WTC11 (cell line): ENCODE measurements around the gene CA7. TPM values are rescaled to one million over a fixed set of nuclear protein-coding genes. Genes with fewer than 3 reads are reported as not detected.

ENCODE experiments used
- ATAC-seq: fragments of 200-7000 bp; cut with Tn5 transposase; 2 replicates; pipeline ENCODE4 v1.10.0; 2021; ENCODE audit warnings: mild to moderate bottlenecking, moderate library complexity
- CTCF ChIA-PET: fragments of 300-600 bp; sonication (Branson Sonifier 250); formaldehyde crosslinking; loops from one replicate; lab custom pipeline; 2021; ENCODE audit warnings: antibody characterized with exemption; lab: Charles Lee
- POLR2A ChIA-PET: fragments of 350-600 bp; sonication (Branson Sonifier 250); formaldehyde crosslinking; loops from one replicate; lab custom pipeline; 2021; ENCODE audit warnings: antibody characterized with exemption; lab: Charles Lee
- DNase-seq: peaks from one replicate; pipeline ENCODE4 v3.0.0; 2021; ENCODE audit warnings: low spot score
- H3K27ac Mint-ChIP-seq: 2 replicates; pipeline ENCODE4 v1.8.0; 2021; ENCODE audit warnings: mixed read lengths
- H3K27me3 Mint-ChIP-seq: 2 replicates; pipeline ENCODE4 v1.8.0; 2021; ENCODE audit warnings: low read depth, mild to moderate bottlenecking, moderate library complexity, mixed read lengths
- H3K36me3 Mint-ChIP-seq: 2 replicates; pipeline ENCODE4 v1.8.0; 2021; ENCODE audit warnings: mixed read lengths
- H3K4me1 Mint-ChIP-seq: 2 replicates; pipeline ENCODE4 v1.8.0; 2022; ENCODE audit warnings: mixed read lengths
- H3K4me3 Mint-ChIP-seq: 2 replicates; pipeline ENCODE4 v1.8.0; 2021; ENCODE audit warnings: mild to moderate bottlenecking, moderate library complexity, mixed read lengths
- H3K9me3 Mint-ChIP-seq: 2 replicates; pipeline ENCODE4 v1.8.0; 2021; ENCODE audit warnings: mixed read lengths
- ATF1 ChIP-seq: sonication (generic); formaldehyde crosslinking; IDR thresholded peaks from 2 replicates; pipeline ENCODE4 v1.8.1; 2023; ENCODE audit warnings: mild to moderate bottlenecking, moderate library complexity, missing genetic modification reagents
- FOXK1 ChIP-seq: sonication (generic); formaldehyde crosslinking; IDR thresholded peaks from 2 replicates; pipeline ENCODE4 v1.8.0; 2022; ENCODE audit warnings: mild to moderate bottlenecking, moderate library complexity, missing genetic modification reagents
- GABPB1 ChIP-seq: sonication (generic); formaldehyde crosslinking; IDR thresholded peaks from 2 replicates; pipeline ENCODE4 v1.8.1; 2023; ENCODE audit warnings: mild to moderate bottlenecking, missing genetic modification reagents
- HMGA2 ChIP-seq: fragments of 250-450 bp; sonication (Bioruptor Pico); IDR thresholded peaks from 2 replicates; pipeline ENCODE4 v1.4.0; 2021; ENCODE audit warnings: mild to moderate bottlenecking, moderate library complexity
- MXD4 ChIP-seq: fragments of 250-450 bp; sonication (Bioruptor Pico); IDR thresholded peaks from 2 replicates; pipeline ENCODE4 v1.8.0; 2021; ENCODE audit warnings: mild to moderate bottlenecking, moderate library complexity, borderline replicate concordance
- NFYB ChIP-seq: sonication (generic); formaldehyde crosslinking; conservative IDR thresholded peaks from 2 replicates; pipeline ENCODE4 v1.8.0; 2022; ENCODE audit warnings: low read depth, missing genetic modification reagents
- OVOL2 ChIP-seq: fragments of 250-450 bp; sonication (Bioruptor Pico); IDR thresholded peaks from 2 replicates; pipeline ENCODE4 v1.9.0; 2021; ENCODE audit warnings: mild to moderate bottlenecking, borderline replicate concordance
- RELA ChIP-seq: sonication (generic); formaldehyde crosslinking; IDR thresholded peaks from 2 replicates; pipeline ENCODE4 v1.8.1; 2022; ENCODE audit warnings: missing genetic modification reagents, mild to moderate bottlenecking, borderline replicate concordance
- RORB ChIP-seq: fragments of 250-450 bp; sonication (Bioruptor Pico); IDR thresholded peaks from 2 replicates; pipeline ENCODE4 v1.9.0; 2021; ENCODE audit warnings: mild to moderate bottlenecking
- SP1 ChIP-seq: sonication (generic); formaldehyde crosslinking; conservative IDR thresholded peaks from 2 replicates; pipeline ENCODE4 v1.8.1; 2022; ENCODE audit warnings: missing genetic modification reagents
- TCF7 ChIP-seq: sonication (generic); formaldehyde crosslinking; IDR thresholded peaks from 2 replicates; pipeline ENCODE4 v1.8.0; 2022; ENCODE audit warnings: mild to moderate bottlenecking, low read depth, missing genetic modification reagents, moderate library complexity
- ZNF121 ChIP-seq: sonication (generic); formaldehyde crosslinking; IDR thresholded peaks from 2 replicates; pipeline ENCODE4 v1.8.0; 2023; ENCODE audit warnings: missing genetic modification reagents
- ZNF138 ChIP-seq: sonication (generic); formaldehyde crosslinking; conservative IDR thresholded peaks from 2 replicates; pipeline ENCODE4 v1.8.1; 2022; ENCODE audit warnings: mild to moderate bottlenecking, moderate library complexity, missing genetic modification reagents
- ZNF317 ChIP-seq: sonication (generic); formaldehyde crosslinking; IDR thresholded peaks from 2 replicates; pipeline ENCODE4 v1.8.1; 2023; ENCODE audit warnings: low read depth, mild to moderate bottlenecking, moderate library complexity, missing genetic modification reagents, borderline replicate concordance
- ZNF396 ChIP-seq: fragments of 250-450 bp; sonication (Bioruptor Pico); IDR thresholded peaks from 2 replicates; pipeline ENCODE4 v1.8.0; 2021; ENCODE audit warnings: mild to moderate bottlenecking, moderate library complexity, borderline replicate concordance
- ZNF671 ChIP-seq: fragments of 250-450 bp; sonication (Bioruptor Pico); IDR thresholded peaks from 2 replicates; pipeline ENCODE4 v1.8.0; 2021; ENCODE audit warnings: mild to moderate bottlenecking
- total RNA-seq: library from RNA; stranded (reverse); gene quantifications from 3 replicates; pipeline ENCODE4 v1.2.3, GENCODE V29; 2021
- TF ChIP-seq, protein P1 (sequence below): sonication (generic); formaldehyde crosslinking; conservative IDR thresholded peaks from 2 replicates; pipeline ENCODE4 v1.8.1; 2023; ENCODE audit warnings: mild to moderate bottlenecking, low read depth, missing genetic modification reagents, moderate library complexity
- TF ChIP-seq, protein P2 (sequence below): fragments of 250-450 bp; sonication (Bioruptor Pico); IDR thresholded peaks from 2 replicates; pipeline ENCODE4 v1.9.0; 2021; ENCODE audit warnings: moderate library complexity, mild to moderate bottlenecking, inconsistent platforms, borderline replicate concordance
- TF ChIP-seq, protein P3 (sequence below): sonication (generic); formaldehyde crosslinking; IDR thresholded peaks from 2 replicates; pipeline ENCODE4 v1.8.0; 2022; ENCODE audit warnings: missing genetic modification reagents
- TF ChIP-seq, protein P4 (sequence below): fragments of 200-600 bp; IDR thresholded peaks from 2 replicates; pipeline ENCODE4 v1.8.0; 2022; ENCODE audit warnings: antibody characterized with exemption
- TF ChIP-seq, protein P5 (sequence below): sonication (generic); formaldehyde crosslinking; IDR thresholded peaks from 2 replicates; pipeline ENCODE4 v1.8.0; 2022; ENCODE audit warnings: mild to moderate bottlenecking, missing genetic modification reagents
- TF ChIP-seq, protein P6 (sequence below): sonication (generic); formaldehyde crosslinking; IDR thresholded peaks from 2 replicates; pipeline ENCODE4 v1.8.1; 2023; ENCODE audit warnings: mild to moderate bottlenecking, missing genetic modification reagents

The CA7 gene
- total RNA-seq, 1 experiment from 2014 or later, result 1.6 TPM

DNA sequence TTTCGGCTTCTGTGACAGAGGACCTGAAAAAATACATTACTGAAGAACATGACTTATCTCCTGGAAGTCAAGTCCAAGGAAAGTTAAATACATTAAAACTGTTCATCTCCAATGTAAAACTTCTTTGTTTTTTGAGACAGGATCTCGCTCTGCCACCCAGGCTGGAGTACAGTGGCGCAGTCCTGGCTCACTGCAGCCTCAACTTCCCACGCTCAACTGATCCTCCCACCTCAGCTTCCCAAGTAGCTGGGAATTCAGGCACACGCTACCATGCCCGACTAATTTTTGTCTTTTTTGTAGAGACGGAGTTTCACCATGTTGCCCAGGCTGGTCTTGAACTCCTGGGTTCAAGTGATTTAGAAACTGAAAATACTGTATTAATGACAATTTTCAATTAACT is 33.2 kb upstream of the CA7 start (continued):
- TF ChIP-seq OVOL2 (CRISPR knock-in tag), result no peak
- TF ChIP-seq, protein P1, sequence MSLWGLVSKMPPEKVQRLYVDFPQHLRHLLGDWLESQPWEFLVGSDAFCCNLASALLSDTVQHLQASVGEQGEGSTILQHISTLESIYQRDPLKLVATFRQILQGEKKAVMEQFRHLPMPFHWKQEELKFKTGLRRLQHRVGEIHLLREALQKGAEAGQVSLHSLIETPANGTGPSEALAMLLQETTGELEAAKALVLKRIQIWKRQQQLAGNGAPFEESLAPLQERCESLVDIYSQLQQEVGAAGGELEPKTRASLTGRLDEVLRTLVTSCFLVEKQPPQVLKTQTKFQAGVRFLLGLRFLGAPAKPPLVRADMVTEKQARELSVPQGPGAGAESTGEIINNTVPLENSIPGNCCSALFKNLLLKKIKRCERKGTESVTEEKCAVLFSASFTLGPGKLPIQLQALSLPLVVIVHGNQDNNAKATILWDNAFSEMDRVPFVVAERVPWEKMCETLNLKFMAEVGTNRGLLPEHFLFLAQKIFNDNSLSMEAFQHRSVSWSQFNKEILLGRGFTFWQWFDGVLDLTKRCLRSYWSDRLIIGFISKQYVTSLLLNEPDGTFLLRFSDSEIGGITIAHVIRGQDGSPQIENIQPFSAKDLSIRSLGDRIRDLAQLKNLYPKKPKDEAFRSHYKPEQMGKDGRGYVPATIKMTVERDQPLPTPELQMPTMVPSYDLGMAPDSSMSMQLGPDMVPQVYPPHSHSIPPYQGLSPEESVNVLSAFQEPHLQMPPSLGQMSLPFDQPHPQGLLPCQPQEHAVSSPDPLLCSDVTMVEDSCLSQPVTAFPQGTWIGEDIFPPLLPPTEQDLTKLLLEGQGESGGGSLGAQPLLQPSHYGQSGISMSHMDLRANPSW (CRISPR knock-in tag), result no peak
- TF ChIP-seq ZNF396 (CRISPR knock-in tag), result no peak
- TF ChIP-seq, protein P2, sequence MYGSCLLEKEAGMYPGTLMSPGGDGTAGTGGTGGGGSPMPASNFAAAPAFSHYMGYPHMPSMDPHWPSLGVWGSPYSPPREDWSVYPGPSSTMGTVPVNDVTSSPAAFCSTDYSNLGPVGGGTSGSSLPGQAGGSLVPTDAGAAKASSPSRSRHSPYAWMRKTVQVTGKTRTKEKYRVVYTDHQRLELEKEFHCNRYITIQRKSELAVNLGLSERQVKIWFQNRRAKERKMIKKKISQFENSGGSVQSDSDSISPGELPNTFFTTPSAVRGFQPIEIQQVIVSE (CRISPR knock-in tag), result no peak

DNA sequence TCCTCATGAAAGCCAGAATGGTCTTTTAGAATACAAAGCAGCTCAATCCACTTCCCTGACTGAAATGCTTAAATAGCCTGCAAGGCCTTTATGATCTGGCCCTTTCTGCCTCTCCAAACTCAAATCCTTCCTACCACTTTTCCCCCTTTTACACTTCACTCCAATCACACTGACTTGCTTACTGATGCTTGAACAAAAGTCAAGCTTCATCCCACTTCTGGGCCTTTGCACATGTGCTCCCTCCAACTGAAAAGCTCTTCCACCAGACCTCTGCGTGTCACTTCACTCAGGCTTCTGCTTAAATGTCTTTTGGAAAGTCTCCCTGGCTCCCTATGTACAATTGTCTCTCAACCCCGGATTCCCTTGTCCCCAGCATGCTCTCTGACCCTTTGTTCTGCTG is 29.5 kb upstream of the CA7 start:
- POLR2A ChIA-PET, result interaction anchor here (0.7 to 1.2 kb wide), 2 partner anchors 16 to 742 kb away, joined by 3 read pairs; partner anchors contain the start of gene NAE1
- ATAC-seq (no peak), DNase-seq (no peak)
- H3K4me3 Mint-ChIP-seq, result no peak overlapping the region
- peaks cover 78% of the 10 kb centered on the region for H3K36me3 Mint-ChIP-seq
- TF ChIP-seq, protein P3, sequence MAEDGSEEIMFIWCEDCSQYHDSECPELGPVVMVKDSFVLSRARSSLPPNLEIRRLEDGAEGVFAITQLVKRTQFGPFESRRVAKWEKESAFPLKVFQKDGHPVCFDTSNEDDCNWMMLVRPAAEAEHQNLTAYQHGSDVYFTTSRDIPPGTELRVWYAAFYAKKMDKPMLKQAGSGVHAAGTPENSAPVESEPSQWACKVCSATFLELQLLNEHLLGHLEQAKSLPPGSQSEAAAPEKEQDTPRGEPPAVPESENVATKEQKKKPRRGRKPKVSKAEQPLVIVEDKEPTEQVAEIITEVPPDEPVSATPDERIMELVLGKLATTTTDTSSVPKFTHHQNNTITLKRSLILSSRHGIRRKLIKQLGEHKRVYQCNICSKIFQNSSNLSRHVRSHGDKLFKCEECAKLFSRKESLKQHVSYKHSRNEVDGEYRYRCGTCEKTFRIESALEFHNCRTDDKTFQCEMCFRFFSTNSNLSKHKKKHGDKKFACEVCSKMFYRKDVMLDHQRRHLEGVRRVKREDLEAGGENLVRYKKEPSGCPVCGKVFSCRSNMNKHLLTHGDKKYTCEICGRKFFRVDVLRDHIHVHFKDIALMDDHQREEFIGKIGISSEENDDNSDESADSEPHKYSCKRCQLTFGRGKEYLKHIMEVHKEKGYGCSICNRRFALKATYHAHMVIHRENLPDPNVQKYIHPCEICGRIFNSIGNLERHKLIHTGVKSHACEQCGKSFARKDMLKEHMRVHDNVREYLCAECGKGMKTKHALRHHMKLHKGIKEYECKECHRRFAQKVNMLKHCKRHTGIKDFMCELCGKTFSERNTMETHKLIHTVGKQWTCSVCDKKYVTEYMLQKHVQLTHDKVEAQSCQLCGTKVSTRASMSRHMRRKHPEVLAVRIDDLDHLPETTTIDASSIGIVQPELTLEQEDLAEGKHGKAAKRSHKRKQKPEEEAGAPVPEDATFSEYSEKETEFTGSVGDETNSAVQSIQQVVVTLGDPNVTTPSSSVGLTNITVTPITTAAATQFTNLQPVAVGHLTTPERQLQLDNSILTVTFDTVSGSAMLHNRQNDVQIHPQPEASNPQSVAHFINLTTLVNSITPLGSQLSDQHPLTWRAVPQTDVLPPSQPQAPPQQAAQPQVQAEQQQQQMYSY (CRISPR knock-in tag), result no peak
- TF ChIP-seq MXD4 (no peak), TCF7 (no peak), GABPB1 (no peak), RORB (CRISPR knock-in tag) (no peak), FOXK1 (CRISPR knock-in tag) (no peak), ZNF317 (CRISPR knock-in tag) (no peak), RELA (CRISPR knock-in tag) (no peak), SP1 (no peak), ZNF121 (no peak), ZNF138 (CRISPR knock-in tag) (no peak), ATF1 (CRISPR knock-in tag) (no peak), HMGA2 (CRISPR knock-in tag) (no peak), NFYB (no peak), ZNF671 (CRISPR knock-in tag) (no peak)
- TF ChIP-seq, protein P4, sequence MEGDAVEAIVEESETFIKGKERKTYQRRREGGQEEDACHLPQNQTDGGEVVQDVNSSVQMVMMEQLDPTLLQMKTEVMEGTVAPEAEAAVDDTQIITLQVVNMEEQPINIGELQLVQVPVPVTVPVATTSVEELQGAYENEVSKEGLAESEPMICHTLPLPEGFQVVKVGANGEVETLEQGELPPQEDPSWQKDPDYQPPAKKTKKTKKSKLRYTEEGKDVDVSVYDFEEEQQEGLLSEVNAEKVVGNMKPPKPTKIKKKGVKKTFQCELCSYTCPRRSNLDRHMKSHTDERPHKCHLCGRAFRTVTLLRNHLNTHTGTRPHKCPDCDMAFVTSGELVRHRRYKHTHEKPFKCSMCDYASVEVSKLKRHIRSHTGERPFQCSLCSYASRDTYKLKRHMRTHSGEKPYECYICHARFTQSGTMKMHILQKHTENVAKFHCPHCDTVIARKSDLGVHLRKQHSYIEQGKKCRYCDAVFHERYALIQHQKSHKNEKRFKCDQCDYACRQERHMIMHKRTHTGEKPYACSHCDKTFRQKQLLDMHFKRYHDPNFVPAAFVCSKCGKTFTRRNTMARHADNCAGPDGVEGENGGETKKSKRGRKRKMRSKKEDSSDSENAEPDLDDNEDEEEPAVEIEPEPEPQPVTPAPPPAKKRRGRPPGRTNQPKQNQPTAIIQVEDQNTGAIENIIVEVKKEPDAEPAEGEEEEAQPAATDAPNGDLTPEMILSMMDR, result no peak
- TF ChIP-seq, protein P5, sequence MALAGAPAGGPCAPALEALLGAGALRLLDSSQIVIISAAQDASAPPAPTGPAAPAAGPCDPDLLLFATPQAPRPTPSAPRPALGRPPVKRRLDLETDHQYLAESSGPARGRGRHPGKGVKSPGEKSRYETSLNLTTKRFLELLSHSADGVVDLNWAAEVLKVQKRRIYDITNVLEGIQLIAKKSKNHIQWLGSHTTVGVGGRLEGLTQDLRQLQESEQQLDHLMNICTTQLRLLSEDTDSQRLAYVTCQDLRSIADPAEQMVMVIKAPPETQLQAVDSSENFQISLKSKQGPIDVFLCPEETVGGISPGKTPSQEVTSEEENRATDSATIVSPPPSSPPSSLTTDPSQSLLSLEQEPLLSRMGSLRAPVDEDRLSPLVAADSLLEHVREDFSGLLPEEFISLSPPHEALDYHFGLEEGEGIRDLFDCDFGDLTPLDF (CRISPR knock-in tag), result no peak
- TF ChIP-seq, protein P6, sequence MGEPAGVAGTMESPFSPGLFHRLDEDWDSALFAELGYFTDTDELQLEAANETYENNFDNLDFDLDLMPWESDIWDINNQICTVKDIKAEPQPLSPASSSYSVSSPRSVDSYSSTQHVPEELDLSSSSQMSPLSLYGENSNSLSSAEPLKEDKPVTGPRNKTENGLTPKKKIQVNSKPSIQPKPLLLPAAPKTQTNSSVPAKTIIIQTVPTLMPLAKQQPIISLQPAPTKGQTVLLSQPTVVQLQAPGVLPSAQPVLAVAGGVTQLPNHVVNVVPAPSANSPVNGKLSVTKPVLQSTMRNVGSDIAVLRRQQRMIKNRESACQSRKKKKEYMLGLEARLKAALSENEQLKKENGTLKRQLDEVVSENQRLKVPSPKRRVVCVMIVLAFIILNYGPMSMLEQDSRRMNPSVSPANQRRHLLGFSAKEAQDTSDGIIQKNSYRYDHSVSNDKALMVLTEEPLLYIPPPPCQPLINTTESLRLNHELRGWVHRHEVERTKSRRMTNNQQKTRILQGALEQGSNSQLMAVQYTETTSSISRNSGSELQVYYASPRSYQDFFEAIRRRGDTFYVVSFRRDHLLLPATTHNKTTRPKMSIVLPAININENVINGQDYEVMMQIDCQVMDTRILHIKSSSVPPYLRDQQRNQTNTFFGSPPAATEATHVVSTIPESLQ (CRISPR knock-in tag), result no peak
- H3K27ac Mint-ChIP-seq, result no peak overlapping the region
- no peaks in the 10 kb centered on the region for H3K4me1 Mint-ChIP-seq
- no peaks in the 10 kb centered on the region for H3K27me3 Mint-ChIP-seq
- CTCF ChIA-PET, result interaction anchor here (1.4 kb wide), 1 partner anchor 16 kb away, joined by 5 read pairs; the partner anchor contains the start of gene NAE1
- H3K9me3 Mint-ChIP-seq, result no peaks in the 10 kb centered on the region
